Measurements from ENCODE around the gene PRR19.
"Not testable (repeated sequence)": the region's sequence is repeated elsewhere in the genome, so short reads cannot be mapped to it uniquely, and the experiment has no call there.

PRR19 gene

DNA sequence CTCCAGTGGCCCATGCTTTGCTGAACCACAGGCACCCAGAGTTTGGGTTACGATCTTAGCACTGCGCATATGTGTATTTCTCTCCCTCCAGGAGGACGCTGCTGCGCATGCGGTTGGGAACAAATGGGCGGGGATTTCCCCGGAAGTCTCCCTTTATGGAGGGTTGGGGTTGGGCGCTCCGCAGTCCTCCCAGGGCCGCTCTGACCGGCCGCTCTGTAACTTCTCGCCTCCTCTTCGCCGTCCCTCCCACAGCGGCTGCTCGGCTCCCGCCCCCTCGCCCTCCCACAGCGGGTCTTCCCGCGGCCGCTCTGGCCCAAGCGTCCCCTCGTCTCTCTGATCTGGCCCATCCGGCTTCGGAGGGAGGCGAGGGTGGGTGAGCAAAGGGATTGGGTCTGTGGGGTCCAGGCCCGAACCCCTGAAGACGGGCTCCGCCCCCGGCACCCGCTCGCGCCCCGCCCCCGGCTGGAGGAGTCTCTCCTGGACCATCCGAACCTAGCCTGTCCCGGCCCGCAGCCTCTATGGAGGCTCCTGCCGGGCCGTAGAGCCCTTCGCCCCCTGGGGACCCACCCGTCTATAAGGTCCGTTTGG, 23.5 kb downstream of the PRR19 start, which contains the start of gene MEGF8:
Gene MEGF8, plus strand, starts transcription at position 328 of the 588 bp plus-strand sequence. CDS start 609 bp downstream, outside the sequence.
- DNase-seq (ENCODE audit: low spot score) (peak; percentile 96), FAIRE-seq (peak; percentile 89)

DNA sequence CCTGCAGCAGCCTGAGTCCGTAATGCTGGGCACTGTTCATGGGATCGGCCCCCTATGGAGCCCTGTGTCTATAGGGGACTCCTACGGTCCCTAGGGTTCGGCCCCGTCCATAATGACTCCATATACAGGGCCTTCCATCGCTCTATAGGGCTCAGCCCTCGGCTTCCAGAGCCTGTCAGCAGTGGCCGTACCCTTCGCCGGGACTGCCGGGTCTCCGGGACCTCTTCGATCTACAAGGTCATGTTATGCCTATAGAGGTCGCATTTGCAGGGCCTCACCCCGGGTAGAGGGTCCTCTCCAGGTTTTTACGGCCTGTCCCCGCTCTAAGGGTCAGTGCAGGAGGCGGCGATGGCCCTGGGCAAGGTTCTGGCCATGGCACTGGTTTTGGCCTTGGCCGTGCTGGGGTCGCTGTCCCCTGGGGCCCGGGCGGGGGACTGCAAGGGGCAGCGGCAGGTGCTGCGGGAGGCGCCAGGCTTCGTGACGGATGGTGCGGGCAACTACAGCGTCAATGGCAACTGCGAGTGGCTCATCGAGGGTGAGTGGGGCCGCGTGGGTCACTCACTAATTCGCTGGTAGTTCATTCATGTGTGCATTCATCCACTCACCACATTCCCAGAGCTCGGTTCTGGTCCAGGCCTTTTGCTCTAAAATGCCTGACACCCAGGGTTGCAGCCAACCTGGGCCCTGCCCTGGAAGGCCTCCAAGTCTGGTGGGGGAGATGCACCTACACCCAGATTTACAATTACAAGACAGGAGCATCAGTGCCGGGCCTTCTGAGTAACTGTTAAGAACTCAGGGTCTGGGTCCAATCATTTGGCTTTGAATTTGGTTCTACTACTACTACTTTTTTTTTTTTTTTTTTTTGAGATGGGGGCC, 24.2 kb downstream of the PRR19 start:
- DNase-seq (ENCODE audit: low spot score) (no peak), FAIRE-seq (no peak)

DNA sequence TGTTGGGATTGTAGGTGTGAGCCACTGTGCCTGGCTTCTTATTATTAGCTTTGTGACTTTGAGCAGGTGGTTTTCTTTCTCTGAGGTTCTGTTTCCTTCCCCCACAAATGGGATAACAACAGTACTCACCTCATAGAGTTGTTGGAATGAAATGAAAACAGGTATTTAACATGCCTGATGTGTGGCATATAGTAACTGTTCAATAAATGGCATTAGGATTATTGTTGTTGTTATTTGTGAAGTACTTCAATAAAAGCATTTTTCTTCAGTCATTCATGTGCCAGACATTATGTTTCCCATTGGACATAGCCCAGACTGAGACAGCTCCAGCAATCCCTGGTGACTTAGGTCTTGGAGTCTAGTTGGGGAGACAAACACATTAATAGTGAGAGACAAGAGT, 25.0 kb downstream of the PRR19 start:
- no peak for DNase-seq (ENCODE audit: low spot score)
- FAIRE-seq: no peak

DNA sequence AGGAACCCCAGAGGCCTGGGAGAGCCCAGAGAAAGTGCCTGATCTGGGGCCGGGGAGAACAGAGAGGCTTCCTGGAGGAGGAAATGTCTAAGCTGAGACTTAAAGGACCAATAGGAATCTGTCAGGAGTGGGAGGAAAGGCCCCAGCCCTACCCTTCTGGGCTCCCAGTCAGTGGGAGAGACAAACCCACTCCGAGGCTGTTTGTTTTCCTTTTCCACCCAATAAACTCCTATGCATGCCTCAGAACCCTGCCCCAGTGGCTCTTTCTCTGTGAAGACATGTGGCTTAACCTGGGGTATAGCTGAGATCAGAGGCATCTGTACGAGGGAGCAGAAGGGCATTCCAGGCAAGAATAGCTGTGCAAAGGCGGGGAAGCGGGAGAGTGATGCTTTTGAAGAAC, 25.4 kb downstream of the PRR19 start:
- DNase-seq (ENCODE audit: low spot score) (no peak), FAIRE-seq (no peak)

- no peak for FAIRE-seq
These were observed 26.2 kb downstream of the PRR19 start for GRCh38 chr19:42328106-42328505.

GRCh38 chr19:42328854-42329253, 26.9 kb downstream of the PRR19 start:
- no peak for DNase-seq (ENCODE audit: low spot score)
- FAIRE-seq: no peak

More at GRCh38 chr19:42328106-42328505, 26.2 kb downstream of the PRR19 start:
- DNase-seq (ENCODE audit: low spot score): no peak

DNA sequence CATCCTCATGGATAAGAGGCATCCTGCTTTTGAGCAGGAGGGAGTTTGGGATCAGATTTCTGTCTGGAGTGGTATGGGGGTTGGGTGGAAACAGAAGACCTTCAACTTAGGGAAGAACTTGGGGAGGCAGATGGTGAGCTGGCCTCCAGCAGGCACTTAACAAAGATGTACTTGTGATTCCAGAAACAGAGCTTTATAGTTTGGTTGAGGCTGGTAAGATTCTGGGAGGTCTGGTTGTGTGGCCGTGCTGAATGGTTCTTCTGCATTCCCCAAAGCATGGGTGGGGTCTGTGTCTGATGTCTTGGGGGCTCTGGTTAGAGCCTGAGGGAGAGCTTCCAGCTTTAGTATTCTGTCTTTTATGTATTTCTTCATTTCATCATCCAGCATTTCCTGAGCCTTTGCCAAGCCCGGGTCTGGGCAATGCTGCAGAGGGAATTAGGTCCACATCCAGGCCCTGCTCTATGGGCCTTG, 28.3 kb downstream of the PRR19 start:
- FAIRE-seq: no peak
- no peak for DNase-seq (ENCODE audit: low spot score)

DNA sequence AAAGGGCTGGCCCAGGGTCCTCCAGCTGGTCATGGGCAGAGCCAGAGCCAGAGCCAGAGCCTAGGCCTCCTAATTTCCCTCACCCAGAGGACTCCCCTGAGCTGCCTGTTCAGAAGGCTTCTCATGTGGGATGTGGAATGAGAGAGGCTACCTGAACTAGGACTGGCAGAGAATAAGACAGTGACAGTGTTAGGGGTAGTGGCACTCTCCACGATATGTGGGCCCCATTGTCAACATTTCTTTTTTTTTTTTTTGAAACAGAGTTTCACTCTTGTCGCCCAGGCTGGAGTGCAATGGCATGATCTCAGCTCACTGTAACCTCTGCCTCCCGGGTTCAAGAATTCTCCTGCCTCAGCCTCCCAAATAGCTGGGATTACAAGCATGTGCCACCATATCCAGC, 29.4 kb downstream of the PRR19 start:
- not testable (repeated sequence) for FAIRE-seq; DNase-seq (ENCODE audit: low spot score)

GRCh38 chr19:42332059-42332458, 30.1 kb downstream of the PRR19 start:
- FAIRE-seq (no peak), DNase-seq (ENCODE audit: low spot score) (no peak)

- no peak for FAIRE-seq
- DNase-seq (ENCODE audit: low spot score): no peak
These were observed 31.1 kb downstream of the PRR19 start for GRCh38 chr19:42333018-42333417.

DNA sequence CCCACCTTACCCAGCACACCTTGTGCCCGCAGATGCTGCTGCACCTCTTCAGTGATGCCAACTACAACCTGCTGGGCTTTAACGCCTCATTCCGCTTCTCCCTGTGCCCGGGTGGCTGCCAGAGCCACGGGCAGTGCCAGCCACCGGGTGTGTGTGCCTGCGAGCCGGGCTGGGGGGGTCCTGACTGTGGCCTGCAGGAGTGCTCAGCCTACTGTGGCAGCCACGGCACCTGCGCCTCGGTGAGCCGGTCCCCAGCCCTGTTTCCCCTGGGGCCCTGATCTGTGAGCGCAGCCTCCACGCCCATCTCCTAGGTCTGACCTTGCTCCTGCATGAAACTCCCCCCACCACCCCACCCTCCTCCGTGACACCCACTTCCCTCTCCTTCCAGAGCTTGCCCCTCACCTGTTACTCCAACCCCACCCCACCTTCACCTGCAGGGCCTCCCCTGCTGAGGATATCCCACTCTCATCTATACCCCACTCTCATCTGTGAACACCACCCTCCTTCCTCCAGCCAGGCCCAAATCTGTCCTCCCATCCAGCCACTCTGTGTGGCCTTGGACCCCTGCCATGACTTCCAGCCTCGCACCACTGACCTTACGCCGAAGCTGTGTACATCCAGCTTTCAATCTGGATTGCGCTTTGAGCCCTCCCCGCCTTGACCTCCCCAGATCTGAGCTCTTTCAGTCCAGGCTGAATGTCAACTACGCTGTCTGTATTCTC, 32.2 kb downstream of the PRR19 start:
- no peak for FAIRE-seq
- no peak for DNase-seq (ENCODE audit: low spot score)

DNA sequence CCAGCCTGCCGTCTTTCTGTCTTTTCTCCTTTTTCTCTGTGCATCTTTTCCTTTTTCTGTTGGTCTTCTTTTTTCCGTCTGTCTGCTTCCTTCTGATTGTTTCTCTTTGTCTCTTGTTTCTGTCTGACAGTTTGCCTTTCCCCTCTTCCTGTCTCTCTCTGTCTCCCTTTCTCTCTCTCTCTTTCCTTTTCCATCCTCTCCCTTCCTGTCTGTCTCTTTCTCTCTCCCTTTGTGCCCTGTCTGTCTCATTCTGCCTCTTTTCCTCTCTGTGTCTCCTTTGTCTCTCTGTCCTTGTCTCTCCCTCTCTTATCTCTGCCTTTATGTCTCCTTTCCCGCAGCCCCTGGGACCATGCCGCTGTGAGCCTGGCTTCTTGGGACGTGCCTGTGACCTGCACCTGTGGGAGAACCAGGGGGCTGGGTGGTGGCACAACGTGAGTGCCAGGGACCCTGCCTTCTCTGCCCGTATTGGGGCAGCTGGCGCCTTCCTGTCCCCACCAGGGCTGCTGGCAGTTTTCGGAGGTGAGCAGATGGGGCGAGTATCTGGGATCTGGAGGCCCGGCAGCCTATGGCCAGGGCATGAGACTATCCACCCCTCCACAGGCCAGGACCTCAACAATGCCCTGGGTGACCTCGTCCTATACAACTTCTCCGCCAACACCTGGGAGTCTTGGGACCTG, 32.9 kb downstream of the PRR19 start:
- FAIRE-seq: no peak

GRCh38 chr19:42335374-42335936, 33.5 kb downstream of the PRR19 start:
- DNase-seq (ENCODE audit: low spot score) (no peak), FAIRE-seq (no peak)

More for the DNA sequence above, 32.9 kb downstream of the PRR19 start:
- DNase-seq (ENCODE audit: low spot score): no peak

GRCh38 chr19:42335971-42336370, 34.0 kb downstream of the PRR19 start:
- FAIRE-seq (no peak), DNase-seq (ENCODE audit: low spot score) (no peak)

GRCh38 chr19:42339126-42339860, 37.4 kb downstream of the PRR19 start:
- DNase-seq (ENCODE audit: low spot score); FAIRE-seq: not testable (repeated sequence)

DNA sequence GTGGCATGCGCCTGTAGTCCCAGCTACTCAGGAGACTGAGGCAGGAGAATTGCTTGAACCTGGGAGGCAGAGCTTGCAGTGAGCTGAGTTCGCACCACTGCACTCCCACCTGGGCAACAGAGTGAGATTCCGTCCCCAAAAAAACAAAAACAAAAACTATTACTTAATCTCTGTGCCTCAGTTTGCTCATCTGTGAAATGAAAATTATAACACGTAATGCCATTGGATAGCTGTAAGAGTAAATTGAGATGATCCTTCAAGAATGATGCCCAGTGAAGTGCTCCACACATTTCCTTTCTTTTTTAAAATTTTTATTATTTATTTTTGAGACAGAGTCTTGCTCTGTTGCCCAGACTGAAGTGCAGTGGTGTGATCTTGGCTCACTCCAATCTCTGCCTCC, 38.0 kb downstream of the PRR19 start:
- not testable (repeated sequence) for FAIRE-seq; DNase-seq (ENCODE audit: low spot score)

DNA sequence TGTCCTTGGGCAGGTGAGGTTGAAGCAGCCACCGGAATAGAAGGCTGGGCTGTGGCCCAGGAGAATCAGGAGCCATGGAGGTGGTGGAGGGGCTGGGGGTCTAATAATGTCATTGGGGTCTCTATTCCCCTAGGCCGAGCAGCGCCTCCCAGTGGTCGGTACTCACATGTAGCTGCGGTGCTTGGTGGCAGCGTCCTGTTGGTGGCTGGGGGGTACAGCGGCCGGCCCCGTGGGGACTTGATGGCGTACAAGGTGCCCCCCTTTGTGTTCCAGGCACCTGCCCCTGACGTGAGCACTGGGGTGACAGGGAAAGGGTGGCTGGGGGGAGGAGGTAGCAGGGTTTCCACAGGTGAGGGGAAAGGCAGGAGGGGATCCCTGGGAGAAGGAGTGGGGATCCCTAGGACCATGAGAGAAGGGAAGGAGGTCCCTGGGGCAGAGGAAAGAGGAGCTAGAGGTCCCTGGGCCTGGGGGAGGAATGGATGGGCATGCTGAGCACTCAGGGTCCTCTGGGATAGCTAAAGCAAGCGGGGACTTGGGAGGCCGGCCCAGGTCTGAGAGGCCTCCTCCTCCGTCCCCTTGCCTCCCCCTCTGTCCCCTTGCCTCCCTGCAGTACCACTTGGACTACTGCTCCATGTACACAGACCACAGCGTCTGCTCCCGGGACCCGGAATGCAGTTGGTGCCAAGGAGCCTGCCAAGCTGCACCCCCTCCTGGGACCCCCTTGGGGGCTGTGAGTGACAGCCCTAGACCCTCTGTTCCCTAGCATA, 41.6 kb downstream of the PRR19 start:
- DNase-seq (ENCODE audit: low spot score) (no peak), FAIRE-seq (no peak)

GRCh38 chr19:42344336-42344893, 42.5 kb downstream of the PRR19 start:
- no peak for FAIRE-seq

GRCh38 chr19:42345191-42345812, 43.4 kb downstream of the PRR19 start:
- FAIRE-seq (no peak), DNase-seq (ENCODE audit: low spot score) (no peak)

More at GRCh38 chr19:42344336-42344893, 42.5 kb downstream of the PRR19 start:
- DNase-seq (ENCODE audit: low spot score): no peak
